NCI-H146 treated with DMSO at 0.1 percent for 48 hours (cell line): ENCODE measurements around the gene TLX1.
A peak's percentile ranks its signal among the peaks of the same experiment; 100 is the strongest.
"Not testable (repeated sequence)": the region's sequence is repeated elsewhere in the genome, so short reads cannot be mapped to it uniquely, and the experiment has no call there.

Source experiments
- DNase-seq: peaks from one replicate; lab custom pipeline; 2025; ENCODE audit not compliant: unreplicated experiment; lab: John Stamatoyannopoulos, UW

Gene TLX1

DNA sequence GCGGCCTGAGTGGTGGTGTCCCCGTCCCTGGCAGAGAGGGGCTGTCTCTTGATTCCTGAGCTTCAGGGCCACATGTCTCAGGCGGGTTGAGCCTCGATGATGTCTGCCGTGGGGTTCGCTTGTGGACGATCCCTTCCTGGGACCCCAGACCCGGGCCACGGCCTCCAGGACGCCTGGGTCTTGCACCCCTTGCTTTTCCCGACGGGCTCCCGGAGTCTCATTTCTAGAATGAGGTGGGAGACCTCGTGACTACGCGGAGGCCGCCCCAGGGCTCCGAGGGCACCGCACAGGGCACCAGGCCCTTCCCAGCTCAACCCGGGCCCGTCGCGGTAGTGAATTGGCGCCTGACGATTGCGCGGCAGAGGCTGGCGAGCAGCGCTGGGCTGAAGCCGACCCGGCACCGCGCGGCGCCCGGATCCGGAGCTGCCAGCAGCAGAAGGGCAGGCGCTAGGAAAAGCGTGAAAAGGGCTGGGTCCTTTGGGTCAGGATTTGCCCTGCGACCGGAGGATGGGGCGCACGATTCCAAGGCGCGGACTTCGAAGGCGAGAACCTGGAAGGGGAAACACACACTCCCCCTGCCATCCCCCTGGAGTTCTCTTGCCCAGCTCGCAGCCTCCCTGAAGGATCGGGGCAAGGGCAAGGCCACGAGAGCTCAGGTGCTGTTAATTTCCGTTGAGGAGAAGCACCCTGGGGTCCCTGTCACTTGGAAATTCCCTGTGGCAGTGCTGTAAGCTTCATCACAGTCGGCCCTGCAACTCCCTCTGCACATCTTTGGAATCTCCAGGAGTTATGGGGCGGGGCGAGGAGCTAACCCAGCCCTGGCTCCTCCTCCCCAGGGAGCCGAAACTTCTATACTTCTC, 15.5 kb downstream of the TLX1 start:
- no peak for DNase-seq

GRCh38 chr10:101151395-101151794, 20.3 kb downstream of the TLX1 start:
- no peak for DNase-seq

DNA sequence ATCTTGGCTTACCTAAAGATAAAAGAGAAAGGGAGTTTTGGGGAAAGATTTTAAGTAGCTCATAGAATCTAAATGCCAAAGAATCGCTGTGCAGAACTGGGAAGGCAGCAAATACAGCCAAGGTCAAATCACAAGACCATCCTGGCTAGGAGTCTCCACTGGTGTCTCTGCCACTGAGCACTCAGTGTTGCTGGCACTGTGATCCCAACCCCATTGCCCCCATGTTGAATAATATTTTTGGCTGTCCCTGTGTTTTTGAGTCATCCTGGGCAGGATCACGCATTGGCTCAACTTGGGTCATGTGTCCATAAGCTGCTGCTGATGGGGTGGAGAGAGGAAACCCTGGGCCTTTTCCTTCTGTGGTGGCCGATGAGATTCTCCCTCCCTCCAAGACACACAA, 21.2 kb downstream of the TLX1 start:
- no peak for DNase-seq

- DNase-seq, result not testable (repeated sequence)
Observed at GRCh38 chr10:101154506-101154905, 23.4 kb downstream of the TLX1 start.

DNA sequence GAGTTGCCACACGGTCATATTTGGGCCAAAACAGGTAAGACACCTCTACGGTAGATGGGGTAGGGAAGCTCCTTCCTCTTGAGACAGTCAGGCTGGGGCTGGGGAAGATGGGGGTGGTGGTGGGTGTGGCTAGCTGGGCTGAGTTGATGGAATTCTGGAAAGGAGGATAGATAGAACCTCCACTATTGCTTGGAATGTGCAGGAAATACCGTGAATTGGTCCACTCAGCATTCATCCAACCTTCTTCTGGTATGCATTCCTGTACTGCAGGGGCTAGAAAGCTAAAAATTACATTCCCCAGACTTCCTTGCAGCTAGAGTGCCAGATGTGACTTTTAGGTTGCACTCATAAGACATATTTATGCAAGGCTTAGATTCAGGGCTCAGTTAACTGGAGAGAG, 24.8 kb downstream of the TLX1 start:
- no peak for DNase-seq

DNA sequence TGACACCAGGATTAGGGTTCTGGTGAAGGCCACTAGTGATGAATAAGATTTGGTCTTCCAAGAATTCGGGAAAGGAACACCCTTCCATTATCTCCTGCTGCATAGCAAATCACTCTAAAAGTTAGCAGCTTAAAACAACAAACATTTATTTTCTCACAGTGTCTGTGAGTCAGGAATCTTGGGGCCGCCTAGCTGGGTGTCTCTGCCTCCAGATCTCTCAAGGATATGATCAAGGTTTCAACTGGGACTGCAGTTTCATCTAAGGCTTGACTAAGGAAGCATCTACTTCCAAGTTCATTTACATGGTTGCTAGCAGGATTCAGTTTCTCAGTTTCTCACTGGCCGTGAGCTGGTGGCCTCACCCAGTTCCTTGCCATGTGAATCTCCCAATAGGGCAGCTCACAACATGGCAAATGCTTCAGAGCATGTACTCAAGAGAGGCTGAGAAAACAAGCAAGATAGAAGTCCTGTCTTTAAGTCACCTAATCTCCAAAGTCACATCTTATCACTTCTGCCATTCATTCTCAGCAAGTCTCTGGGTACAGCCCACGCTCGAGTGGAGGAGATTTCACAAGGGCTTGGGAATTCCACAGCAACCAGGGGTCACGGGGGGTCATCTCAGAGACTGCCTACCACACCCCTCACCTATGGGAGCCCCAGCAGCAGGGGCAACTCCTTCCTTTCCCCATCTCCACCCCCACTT, 26.8 kb downstream of the TLX1 start:
- no peak for DNase-seq

DNA sequence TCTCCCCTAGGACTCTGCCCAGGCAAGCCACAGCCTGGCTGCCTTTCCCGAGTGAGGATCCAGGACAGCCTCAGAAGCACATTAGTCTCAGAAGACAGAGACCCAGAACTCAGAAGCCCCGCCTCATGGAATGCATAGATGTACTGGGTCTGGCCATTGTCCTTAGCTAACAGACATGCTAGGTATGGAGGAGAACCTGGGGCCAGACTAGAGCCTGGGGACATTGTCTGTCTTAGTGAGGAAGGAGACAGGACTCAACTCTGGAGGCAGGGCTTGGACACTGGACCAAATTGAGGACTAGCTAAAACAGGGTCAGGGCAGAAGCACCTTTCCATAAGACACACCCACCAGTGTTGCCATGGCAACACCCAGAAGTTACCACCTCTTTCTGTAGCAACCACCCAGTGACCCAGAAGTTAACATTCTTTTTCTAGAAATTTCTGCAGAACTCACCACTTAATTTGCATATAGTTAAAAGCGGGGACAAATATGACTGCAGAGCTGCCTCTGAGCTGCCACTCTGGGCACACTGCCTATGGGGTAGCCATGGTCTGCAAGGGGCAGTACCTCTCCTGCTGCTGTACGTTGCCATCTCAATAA, 27.5 kb downstream of the TLX1 start:
- no peak for DNase-seq

DNA sequence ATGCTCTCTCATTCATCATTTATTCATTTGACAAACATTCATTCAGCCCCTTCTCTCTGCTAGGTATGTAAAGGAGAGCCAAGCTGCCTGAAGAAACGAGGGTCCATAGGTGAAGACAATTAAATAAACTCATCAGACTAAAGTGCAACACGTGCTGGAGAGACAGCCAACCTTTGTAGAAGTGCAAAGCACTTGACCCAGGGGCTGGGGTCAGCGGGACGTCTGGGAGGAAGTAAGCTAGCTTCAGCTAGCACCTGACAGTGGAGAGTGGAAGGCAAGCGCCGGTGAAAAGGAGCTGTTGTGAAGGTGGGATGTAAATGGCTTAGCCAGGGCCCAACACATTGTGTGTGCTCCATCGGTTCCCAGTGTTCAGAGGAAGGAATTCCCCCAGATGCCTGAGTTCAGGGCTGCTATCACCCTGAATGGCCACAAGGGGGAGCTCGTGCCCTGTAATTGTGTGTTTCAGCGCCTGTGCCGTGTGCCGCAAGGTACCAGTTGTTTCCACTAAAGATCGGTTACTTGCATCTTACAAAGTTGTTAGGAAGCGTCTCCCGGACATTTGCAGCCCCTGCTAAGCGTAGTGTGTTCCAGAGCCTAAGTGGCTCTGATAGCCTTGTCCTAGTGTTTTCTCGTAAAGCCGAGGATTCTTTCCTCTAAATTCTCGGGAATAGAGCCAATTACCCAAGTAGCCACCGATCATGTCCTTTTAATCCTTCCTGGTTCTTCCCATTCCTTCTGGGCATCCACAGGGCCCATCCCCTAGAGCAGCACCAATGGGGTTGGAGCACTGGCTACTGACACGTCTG, 30.6 kb downstream of the TLX1 start:
- peak; percentile 30 for DNase-seq

DNA sequence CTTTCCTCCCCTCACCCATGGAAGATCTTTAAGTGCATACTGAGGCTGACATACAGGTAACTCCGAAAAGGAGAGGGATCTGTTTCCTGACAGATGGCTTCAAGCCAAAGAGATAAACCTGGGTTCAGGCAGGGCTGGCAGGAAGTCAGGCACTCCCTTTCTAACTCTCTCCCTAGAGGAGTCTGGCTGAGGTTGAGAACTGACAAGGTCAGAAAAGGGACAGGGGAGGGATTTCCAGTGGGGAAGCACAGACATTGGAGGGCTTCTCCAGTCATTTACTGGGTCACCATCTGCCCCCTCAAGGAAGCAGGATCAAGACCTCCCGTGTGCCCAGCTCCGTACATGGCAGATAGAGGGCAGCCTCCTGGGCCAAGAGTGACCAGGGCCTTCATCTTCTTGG, 31.6 kb downstream of the TLX1 start:
- DNase-seq, result no peak

- DNase-seq, result no peak
Observed at GRCh38 chr10:101164020-101164419, 32.9 kb downstream of the TLX1 start.

DNA sequence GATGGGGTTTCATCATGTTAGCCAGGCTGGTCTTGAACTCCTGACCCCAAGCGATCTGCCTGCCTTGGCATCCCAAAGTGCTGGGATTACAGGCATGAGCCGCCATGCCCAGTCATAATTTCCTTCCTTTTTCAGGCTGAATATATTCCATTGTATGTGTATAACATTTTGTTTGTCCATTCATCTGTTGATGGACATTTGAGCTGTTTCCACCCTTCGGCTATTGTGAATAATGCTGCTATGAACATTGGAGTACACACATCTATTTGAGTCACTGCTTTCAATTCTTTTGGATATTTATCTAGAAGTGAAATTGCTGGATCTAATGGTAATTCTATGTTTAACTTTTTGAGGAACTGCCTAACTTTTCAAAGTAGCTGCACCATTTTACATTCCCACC, 34.6 kb downstream of the TLX1 start:
- no peak for DNase-seq

DNA sequence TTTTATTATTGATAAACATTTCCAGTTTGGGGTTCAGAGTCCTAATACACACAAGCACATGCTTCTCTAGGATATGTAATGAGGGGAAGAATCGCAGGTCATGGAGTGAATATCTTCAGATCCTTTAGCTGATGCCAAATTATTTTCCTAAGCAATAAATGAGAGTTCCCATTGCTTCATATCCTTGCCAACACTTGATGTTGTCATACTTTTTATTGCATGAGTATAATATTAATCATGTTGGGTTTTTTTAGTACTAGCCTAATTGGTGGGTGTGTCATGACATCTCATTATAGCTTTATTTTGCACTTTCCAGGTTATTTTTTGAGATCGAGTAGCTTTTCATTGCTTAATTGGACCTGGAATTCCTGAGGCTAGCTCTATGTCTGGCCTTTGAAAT, 35.3 kb downstream of the TLX1 start:
- DNase-seq, result no peak

DNA sequence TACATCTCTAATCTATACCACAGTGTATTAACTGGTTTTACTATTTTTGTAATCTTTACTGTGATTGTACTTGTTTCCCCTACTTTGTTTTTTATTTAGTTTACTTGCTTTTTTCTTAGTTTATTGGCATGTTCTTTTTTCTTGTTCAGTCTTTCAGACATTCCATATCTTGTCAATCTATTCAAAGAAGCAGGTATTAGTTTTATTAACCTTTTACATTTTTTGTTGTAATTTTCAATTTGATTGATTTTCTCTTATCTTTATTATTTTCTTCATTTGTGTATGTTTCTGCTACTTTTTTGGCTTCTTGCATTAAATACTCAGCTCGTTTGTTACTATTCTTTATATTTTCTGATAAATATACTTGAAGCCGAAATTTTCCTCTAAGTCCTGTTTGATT, 41.6 kb downstream of the TLX1 start:
- DNase-seq, result no peak

GRCh38 chr10:101174319-101174718, 43.2 kb downstream of the TLX1 start:
- no peak for DNase-seq

DNA sequence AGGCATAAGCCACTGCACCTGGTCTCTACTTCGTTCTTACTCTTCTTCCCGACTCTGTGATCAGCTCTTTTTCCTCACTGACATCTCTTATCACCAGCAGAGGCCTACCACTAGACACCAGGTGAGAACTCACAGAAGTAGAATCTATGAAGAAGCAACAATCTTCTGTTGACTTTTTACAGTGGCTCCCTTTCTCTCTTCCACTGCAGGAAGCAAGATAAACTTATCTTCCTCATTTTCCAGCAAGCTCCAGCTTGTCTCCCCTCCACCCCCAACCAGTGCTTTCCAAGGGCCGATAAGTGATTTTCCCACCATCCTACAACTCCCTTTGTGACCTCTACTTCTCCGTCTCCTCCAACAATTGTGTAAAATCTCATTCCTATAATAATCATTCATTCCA, 45.5 kb downstream of the TLX1 start:
- no peak for DNase-seq

DNA sequence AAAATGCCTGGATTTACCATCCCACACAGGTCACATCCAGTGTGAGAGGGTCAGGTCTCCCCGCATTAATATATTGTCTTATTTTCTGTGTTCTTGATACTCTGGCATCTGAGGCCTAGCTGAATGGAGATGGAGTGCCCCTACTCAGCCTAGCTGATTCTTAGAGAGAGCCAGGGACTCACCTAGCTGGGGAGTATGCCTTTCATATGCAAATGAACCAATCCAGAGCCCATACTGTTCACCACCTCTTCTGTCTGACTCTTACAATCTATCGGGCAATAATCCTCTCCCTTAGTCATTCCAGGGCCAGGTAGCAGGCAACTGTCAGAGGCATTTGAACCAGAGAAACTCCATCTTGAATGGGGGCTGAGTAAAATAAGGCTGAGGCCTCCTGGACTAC, 51.8 kb downstream of the TLX1 start:
- DNase-seq, result no peak

DNA sequence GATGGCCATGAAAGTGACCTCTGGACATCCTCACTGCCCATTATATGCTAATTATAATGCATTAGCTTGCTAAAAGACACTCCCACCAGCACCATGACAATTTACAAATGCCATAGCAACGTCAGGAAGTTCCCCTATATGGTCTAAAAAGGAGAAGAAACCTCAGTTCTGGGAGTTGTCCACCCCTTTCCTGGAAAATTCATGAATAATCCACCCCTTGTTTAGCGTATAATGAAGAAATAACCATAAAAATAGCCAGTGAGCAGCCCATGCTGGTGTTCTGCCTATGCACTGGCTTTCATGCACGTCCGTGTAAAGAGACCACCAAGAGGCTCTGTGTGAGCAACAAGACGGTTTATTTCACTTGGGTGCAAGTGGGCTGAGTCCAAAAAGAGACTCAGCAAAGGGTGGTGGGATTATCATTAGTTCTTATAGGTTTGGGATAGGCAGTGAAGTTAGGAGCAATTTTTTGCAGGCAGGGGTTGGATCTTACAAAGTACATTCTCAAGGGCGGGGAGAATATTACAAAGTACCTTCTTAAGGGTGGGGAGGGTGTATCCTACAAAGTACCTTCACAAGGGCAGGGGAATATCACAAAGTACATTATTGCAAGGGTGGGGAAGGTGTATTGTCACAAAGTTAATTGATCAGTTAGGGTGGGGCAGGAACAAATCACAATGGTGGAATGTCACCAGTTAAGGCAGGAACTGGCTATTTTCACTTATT, 52.5 kb downstream of the TLX1 start:
- DNase-seq, result no peak
